Measurements from ENCODE around the gene PDE11A.

DNA sequence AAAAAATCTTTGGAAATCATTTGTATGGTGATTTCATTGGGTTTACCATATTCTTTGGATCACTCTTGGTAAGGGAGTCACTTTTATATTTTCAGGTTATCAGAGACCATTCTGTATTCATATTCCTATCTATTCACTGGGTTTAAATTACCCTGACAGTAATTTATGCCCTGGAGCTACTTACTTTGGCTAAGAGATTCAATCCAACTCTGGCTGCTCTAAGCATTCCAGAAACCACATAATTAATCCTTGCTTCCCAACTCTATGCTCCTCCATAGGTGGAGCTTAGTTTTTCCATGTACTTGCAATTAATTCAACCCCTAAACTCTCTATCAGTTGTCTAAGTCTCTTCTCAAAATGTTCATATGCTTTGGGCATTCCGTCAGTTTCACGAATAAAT, 343.7 kb downstream of the PDE11A start:
- TF ChIP-seq, protein P1, sequence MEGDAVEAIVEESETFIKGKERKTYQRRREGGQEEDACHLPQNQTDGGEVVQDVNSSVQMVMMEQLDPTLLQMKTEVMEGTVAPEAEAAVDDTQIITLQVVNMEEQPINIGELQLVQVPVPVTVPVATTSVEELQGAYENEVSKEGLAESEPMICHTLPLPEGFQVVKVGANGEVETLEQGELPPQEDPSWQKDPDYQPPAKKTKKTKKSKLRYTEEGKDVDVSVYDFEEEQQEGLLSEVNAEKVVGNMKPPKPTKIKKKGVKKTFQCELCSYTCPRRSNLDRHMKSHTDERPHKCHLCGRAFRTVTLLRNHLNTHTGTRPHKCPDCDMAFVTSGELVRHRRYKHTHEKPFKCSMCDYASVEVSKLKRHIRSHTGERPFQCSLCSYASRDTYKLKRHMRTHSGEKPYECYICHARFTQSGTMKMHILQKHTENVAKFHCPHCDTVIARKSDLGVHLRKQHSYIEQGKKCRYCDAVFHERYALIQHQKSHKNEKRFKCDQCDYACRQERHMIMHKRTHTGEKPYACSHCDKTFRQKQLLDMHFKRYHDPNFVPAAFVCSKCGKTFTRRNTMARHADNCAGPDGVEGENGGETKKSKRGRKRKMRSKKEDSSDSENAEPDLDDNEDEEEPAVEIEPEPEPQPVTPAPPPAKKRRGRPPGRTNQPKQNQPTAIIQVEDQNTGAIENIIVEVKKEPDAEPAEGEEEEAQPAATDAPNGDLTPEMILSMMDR (IDR thresholded peaks at IDR 0.05), result no peak
- TF ChIP-seq POLR2AphosphoS5 (IDR thresholded peaks at IDR 0.05), result no peak
- TF ChIP-seq EP300 (IDR thresholded peaks at IDR 0.05), result no peak
